Measurements from ENCODE around the gene CYP3A4. TPM values are rescaled to one million over a fixed set of nuclear protein-coding genes. Genes with fewer than 3 reads are reported as not detected.
"Not testable (repeated sequence)": the region's sequence is repeated elsewhere in the genome, so short reads cannot be mapped to it uniquely, and the experiment has no call there.

CYP3A4 gene
- total and polyA plus RNA-seq, 2 donors: 0.79 TPM; not detected in 1

DNA sequence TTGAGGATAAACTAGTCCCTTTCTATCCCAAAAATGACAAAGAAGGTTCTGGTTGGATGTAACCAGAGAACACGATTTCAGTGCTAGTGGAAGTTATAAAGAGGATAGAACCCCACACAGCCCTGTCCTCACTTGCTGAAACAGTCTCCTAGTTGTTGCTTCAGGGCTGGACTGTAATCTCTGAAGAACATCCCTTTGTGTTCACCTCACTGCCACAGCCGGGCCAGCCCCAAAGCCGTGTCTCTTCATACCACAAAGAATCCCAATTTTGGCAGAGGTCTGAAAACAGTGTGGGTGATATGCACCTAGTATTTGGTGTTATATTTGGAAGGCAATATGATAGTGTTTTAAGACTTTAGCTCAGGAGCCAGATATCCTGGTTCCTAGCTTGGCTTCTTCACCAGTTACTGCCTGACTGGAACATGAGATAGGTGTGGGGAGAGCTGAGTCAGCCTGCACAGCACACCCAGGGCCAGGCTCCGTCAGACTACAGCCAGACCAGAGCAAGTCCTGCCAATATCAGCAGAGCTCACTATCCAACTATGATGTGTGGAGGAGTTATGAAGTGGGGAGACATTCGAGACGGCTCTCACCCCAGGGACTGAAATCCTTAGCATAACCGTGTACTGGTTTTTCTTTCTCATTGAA, 21.2 kb downstream of the CYP3A4 start:
- no peak overlapping the region for H3K4me3 ChIP-seq (ENCODE audit: low read depth, low read length)
- H3K36me3 ChIP-seq (ENCODE audit: insufficient read depth): no peaks in the 10 kb centered on the region
- DNase-seq (ENCODE audit: extremely low spot score): no peak
- 50% methylated on average over 7 of the region's 7 CpGs for WGBS
- no peak overlapping the region for H3K27ac ChIP-seq (ENCODE audit: low read depth)
- H3K4me1 ChIP-seq (ENCODE audit: insufficient read depth): no peaks in the 10 kb centered on the region

DNA sequence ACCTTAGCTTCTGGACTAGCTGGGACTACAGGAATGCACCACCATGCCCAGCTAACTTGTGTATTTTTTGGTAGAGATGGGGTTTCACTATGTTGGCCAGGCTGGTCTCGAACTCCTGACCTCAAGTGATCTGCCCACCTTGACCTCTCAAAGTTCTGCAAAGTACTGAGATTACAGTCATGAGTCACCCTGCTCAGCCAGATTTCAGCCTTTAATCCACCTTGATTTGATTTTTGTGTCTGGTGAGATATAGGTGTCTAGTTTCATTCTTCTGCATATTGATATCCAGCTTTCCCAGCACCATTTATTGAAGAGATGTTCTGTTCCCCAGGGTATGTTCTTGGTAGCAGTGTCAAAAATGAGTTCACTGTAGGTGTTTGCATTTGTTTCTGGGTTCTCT, 28.9 kb downstream of the CYP3A4 start:
- Histone ChIP-seq H3K27ac (ENCODE audit: low read depth) (no peak overlapping the region), H3K4me3 (ENCODE audit: low read depth, low read length) (no peak overlapping the region), H3K36me3 (ENCODE audit: insufficient read depth) (no peaks in the 10 kb centered on the region), H3K4me1 (ENCODE audit: insufficient read depth) (no peaks in the 10 kb centered on the region)
- WGBS: 91% methylated on average over 1 of the region's 1 CpG
- no peak for DNase-seq (ENCODE audit: extremely low spot score)

DNA sequence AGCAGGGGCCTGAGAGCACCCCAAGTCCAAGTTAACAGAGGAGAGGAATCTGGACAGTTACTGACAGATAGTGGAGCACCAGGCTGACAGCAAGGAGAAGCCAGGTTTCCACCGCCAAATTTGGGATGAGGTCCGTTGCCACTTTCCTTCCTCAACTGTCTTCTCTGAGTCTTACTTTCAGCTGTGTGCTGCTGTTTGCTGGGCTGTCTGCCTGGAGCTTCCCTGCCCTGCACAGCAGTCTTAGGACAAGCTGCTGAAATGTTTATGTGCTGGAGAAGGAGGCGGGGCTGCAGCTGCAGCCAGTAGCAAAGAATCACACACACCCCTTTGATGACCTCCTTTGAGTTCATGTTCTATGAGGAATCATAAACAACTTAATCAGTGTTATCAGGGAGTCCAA, 31.6 kb downstream of the CYP3A4 start:
- no peaks in the 10 kb centered on the region for H3K36me3 ChIP-seq (ENCODE audit: insufficient read depth)
- H3K4me3 ChIP-seq (ENCODE audit: low read depth, low read length): no peak overlapping the region
- WGBS: 15% methylated on average over 3 of the region's 3 CpGs
- H3K4me1 ChIP-seq (ENCODE audit: insufficient read depth): no peaks in the 10 kb centered on the region
- DNase-seq (ENCODE audit: extremely low spot score): no peak
- H3K27ac ChIP-seq (ENCODE audit: low read depth): no peak overlapping the region

DNA sequence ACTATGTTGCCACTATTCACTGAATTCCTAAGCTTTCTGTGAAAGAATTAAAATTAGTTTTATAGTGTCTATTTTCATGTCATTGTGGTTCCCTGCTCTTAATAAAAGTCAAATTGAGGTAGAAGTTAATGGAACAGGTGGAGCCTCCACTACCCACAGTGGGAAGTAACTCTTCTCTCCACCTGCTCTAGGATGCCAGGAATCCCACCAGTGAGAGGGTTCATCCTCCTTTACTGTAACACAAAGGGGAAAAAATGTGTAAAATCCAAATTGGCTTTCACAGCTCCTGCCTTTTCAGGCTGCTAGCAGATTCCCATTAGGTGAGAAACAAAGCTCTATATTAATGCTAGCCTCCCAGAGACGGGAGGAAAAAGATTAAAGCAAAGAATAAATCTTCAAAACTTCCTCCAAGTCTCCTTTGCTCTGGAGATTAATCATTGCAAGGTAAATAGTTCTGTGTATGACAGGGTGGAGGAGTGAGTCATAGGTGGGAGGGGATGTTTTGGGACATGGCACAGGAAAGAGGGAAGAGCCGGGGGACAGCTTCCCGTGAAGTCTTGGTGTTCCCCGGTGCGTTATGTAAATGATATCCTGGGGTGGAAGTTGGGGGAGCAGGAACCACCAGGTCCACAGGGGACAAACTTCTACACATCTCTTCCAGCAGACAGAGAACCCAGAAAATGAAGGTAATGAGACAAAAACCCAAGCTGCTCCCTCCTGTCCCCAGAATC, 32.5 kb downstream of the CYP3A4 start:
- not testable (repeated sequence) for H3K27ac ChIP-seq (ENCODE audit: low read depth); H3K36me3 ChIP-seq (ENCODE audit: insufficient read depth); H3K4me1 ChIP-seq (ENCODE audit: insufficient read depth); DNase-seq (ENCODE audit: extremely low spot score); H3K4me3 ChIP-seq (ENCODE audit: low read depth, low read length)
- 20% methylated on average over 5 of the region's 5 CpGs for WGBS

DNA sequence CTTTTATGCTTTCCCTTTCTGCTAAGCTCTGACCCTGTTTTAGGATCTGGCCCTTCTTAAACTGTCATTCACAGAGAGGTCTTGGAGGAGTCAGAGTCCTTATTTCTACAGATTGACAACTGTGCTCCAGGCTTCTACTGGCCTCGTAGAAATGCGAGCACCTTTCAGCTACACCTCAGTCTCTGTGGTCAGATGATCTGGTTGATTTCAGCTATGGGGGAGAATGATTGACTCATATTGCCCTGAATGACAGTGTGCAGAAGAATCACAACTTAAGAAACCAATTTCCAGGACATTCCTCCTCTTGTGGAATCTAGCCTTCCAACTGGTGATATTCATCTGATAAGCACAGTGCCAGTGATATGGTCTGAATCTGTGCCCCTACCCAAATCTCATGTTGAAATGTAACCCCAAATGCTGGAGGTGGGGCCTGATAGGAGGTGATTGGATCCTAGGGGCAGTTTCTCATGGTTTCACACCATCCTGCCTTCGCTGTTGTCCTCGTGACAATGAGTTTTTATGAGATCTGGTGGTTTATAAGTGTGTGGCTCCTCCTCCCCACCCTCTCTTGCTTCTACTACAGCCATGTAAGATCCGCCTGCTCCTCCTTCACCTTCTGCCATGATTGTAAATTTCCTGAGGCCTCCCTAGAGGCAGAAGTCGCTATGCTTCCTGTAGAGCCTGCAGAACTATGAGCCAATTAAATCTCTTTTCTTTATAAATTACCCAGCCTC, 35.0 kb downstream of the CYP3A4 start:
- Histone ChIP-seq H3K4me1 (ENCODE audit: insufficient read depth) (no peaks in the 10 kb centered on the region), H3K27ac (ENCODE audit: low read depth) (no peak overlapping the region), H3K36me3 (ENCODE audit: insufficient read depth) (no peaks in the 10 kb centered on the region), H3K4me3 (ENCODE audit: low read depth, low read length) (no peak overlapping the region)
- WGBS: 74% methylated on average over 6 of the region's 6 CpGs
- DNase-seq (ENCODE audit: extremely low spot score): no peak

DNA sequence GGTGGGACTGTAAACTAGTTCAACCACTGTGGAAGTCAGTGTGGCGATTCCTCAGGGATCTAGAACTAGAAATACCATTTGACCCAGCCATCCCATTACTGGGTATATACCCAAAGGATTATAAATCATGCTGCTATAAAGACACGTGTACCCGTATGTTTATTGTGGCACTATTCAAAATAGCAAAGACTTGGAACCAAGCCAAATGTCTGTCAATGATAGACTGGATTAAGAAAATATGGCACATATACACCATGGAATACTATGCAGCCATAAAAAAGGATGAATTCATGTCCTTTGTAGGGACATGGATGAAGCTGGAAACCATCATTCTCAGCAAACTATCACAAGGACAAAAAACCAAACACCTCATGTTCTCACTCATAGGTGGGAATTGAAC, 37.1 kb downstream of the CYP3A4 start:
- not testable (repeated sequence) for H3K27ac ChIP-seq (ENCODE audit: low read depth); H3K4me3 ChIP-seq (ENCODE audit: low read depth, low read length); H3K4me1 ChIP-seq (ENCODE audit: insufficient read depth); H3K36me3 ChIP-seq (ENCODE audit: insufficient read depth); DNase-seq (ENCODE audit: extremely low spot score)
- WGBS: 80% methylated on average over 2 of the region's 3 CpGs

DNA sequence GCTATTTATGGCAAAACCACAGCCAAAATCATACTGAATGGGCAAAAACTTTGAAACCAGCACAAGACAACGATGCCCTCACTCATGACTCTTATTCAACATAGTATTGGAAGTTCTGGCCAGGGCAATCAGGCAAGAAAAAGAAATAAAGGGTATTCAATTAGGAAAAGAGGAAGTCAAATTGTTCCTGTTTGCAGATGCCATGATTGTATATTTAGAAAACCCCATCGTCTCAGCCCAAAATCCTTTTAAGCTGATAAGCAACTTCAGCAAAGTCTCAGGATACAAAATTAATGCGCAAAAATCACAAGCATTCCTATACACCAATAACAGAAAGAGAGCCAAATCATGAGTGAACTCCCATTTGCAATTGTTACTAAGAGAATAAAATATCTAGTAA, 38.6 kb downstream of the CYP3A4 start:
- WGBS: 62% methylated on average over 3 of the region's 3 CpGs
- not testable (repeated sequence) for H3K4me1 ChIP-seq (ENCODE audit: insufficient read depth); H3K27ac ChIP-seq (ENCODE audit: low read depth); H3K4me3 ChIP-seq (ENCODE audit: low read depth, low read length); DNase-seq (ENCODE audit: extremely low spot score); H3K36me3 ChIP-seq (ENCODE audit: insufficient read depth)

DNA sequence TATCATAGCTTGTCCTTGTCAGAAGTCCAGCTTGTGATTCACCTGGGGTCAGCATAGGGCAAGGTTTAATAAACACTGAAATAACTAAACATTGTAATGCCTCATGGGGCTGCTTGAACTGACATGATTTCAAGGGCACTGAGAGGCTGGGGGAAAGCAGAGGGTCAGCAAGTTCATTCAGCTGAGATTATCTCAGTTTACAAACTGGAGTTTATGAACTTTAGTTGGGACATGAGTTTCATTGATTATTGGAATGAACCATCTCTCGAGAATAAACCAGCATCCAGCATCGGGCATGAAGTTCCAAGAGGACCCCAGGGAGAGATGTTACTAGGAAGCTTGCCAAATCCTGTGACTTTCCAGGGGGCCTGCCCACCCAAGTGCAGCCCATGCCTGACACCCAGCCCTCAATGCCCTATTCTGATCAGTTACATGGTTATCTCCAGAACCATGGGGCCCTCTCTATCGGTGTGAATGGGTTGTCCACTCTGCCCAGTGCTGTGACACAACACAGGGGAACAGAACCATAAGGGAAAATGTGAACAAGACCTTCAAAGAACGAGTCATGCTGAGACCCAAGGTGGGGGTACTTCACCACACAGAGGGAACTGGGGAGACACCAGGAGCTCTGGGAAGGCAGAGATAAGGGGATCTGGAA, 41.1 kb downstream of the CYP3A4 start:
- H3K27ac ChIP-seq (ENCODE audit: low read depth): no peak overlapping the region
- no peaks in the 10 kb centered on the region for H3K4me1 ChIP-seq (ENCODE audit: insufficient read depth)
- DNase-seq (ENCODE audit: extremely low spot score): no peak
- 80% methylated on average over 4 of the region's 4 CpGs for WGBS
- no peaks in the 10 kb centered on the region for H3K36me3 ChIP-seq (ENCODE audit: insufficient read depth)
- H3K4me3 ChIP-seq (ENCODE audit: low read depth, low read length): no peak overlapping the region

DNA sequence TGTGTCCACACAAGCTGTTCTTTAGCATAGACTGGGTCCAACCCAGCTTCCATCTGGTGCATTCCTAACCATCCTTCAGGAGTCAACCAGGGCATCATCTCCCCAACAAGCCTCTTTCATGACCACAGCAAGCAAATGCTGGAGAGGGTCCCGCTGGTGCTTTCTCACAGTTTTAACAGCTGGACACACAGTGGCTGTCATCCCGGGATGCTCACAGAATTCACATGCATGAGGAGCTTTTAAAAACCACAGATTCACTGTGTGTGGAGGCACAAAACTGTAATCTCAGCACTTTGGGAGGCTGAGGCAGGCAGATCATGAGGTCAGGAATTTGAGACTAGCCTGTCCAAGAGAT, 42.6 kb downstream of the CYP3A4 start:
- no peak for DNase-seq (ENCODE audit: extremely low spot score)
- no peak overlapping the region for H3K4me3 ChIP-seq (ENCODE audit: low read depth, low read length)
- H3K36me3 ChIP-seq (ENCODE audit: insufficient read depth): no peaks in the 10 kb centered on the region
- H3K27ac ChIP-seq (ENCODE audit: low read depth): no peak overlapping the region
- 85% methylated on average over 2 of the region's 2 CpGs for WGBS
- H3K4me1 ChIP-seq (ENCODE audit: insufficient read depth): no peaks in the 10 kb centered on the region

DNA sequence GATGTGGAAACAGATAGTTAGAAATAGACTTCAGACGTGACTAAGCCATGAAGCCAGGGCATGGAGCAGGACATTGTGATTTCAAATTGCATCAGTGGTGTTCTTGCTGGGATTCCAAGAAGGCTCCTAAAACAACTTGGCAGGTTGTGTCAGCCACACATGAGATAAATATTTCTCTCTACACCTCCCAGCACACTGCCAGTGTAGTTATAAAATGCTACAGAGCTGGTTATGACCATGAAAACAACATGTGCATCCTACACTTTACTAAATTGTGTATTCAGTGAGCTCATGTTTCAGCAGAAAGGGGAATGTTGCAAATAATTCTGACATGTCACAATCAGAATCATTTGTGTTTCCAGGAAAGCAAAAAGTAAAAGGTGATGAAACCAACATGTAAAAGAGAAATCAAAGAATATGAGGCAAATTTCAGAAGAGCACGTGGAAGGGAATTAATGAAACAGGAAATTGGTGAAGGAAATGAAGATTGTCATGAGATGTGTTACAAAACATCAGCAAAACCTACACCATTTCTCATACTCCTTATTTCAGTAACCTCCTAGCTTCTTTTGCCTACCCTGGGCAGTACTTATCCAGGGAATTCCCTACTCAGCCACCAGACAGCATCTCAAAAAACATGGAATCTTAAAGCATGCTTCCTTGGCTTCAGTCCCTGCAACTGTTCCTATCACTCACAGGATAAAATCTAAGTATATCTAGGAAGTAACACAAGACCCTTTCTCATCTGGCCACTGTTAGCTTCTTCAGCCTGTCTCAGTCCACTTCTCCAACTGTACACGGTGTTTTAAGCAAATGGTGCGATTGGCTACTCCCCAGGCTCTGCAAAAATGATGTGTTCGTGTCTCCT, 43.2 kb downstream of the CYP3A4 start:
- H3K4me3 ChIP-seq (ENCODE audit: low read depth, low read length): no peak overlapping the region
- 68% methylated on average over 5 of the region's 5 CpGs for WGBS
- H3K36me3 ChIP-seq (ENCODE audit: insufficient read depth): no peaks in the 10 kb centered on the region
- no peak for DNase-seq (ENCODE audit: extremely low spot score)
- no peaks in the 10 kb centered on the region for H3K4me1 ChIP-seq (ENCODE audit: insufficient read depth)
- no peak overlapping the region for H3K27ac ChIP-seq (ENCODE audit: low read depth)

DNA sequence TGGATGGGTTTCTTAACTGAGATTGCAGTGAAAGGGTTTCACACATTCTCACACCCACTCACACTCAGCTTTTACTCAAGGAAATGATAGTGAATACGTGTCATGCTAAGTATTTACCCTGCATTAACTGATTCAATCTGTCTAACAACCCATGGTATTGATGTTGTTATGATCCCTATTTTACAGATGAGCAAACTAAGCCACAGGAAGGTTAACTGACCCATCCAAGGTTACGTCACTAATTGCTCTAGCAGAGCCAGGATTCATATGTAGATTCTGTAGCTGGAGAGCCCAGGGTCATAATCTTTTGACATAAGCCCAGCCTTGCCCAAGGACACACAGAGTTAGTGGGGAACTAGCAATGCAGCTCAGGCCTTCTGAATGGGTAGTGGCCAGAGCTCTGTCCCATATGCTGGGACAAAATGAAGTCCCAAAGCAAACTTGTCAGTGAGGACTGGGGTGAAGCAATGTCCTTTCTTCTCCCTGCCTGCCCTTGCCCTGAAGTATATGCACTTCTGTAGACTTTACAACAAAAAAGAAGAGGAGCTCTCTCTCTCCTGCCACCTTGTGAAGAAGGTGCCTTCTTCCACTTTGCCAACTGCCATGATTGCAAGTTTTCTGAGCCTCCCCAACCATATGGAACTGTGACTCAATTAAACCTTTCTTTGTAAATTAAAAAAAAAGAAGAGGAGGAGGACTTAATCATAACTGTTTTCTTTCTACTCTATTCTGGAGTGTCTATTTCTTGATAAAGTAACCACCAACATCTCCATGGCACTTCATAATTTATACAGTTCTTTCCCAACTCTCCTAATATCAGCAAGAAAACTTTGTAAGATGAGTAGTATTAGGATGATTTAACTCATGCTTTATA, 44.0 kb downstream of the CYP3A4 start:
- H3K4me1 ChIP-seq (ENCODE audit: insufficient read depth): no peaks in the 10 kb centered on the region
- H3K36me3 ChIP-seq (ENCODE audit: insufficient read depth): no peaks in the 10 kb centered on the region
- WGBS: 80% methylated on average over 2 of the region's 2 CpGs
- no peak overlapping the region for H3K4me3 ChIP-seq (ENCODE audit: low read depth, low read length)
- no peak for DNase-seq (ENCODE audit: extremely low spot score)
- no peak overlapping the region for H3K27ac ChIP-seq (ENCODE audit: low read depth)

DNA sequence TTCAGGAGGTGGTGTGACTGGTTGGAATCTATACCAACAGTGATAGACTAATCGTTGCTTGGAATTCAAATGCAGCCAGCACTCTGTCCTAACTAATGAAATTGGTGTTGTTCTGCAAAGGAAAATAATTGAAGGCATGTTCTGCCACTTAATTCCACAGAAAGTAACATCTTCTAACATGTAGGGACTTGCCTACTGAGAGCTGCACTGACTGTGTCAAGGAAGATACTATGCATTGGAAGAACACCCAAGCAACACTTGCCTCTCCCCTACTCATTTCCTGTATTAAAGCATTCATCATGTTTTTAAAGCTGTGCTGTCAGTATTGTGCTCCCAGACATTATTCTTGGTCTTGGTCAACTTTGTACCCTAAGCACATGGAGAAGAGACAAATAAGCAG, 46.3 kb downstream of the CYP3A4 start:
- Histone ChIP-seq H3K4me3 (ENCODE audit: low read depth, low read length) (no peak overlapping the region), H3K4me1 (ENCODE audit: insufficient read depth) (no peaks in the 10 kb centered on the region), H3K27ac (ENCODE audit: low read depth) (no peak overlapping the region), H3K36me3 (ENCODE audit: insufficient read depth) (no peaks in the 10 kb centered on the region)
- no peak for DNase-seq (ENCODE audit: extremely low spot score)
- WGBS: 70% methylated on average over 1 of the region's 1 CpG

Measured in urinary bladder (tissue), 4 donors.